HG02571 (cell line): ENCODE results near the gene RAD9A.

Experiments used
- ATAC-seq: cut with Tn5 transposase; IDR thresholded peaks from one replicate; pipeline ENCODE4 v1.9.1; 2021; ENCODE audit warnings: mild to moderate bottlenecking, moderate library complexity; ENCODE audit not compliant: unreplicated experiment

Gene RAD9A

GRCh38 chr11:67391304-67392182 lies at the start of gene RAD9A:
TSS of gene RAD9A (plus strand) at chr11:67391986. CDS start at chr11:67392045, 59 bp downstream.
- peak; percentile 61 for ATAC-seq

- no peak for ATAC-seq
These were observed 47.5 kb upstream of the RAD9A start for GRCh38 chr11:67344264-67344663.

- ATAC-seq, result no peak
These were observed 46.4 kb upstream of the RAD9A start for GRCh38 chr11:67345247-67345919.

- ATAC-seq, result no peak
These were observed 45.6 kb upstream of the RAD9A start for GRCh38 chr11:67345920-67346819.

GRCh38 chr11:67347964-67348749 lies 43.6 kb upstream of the RAD9A start:
- ATAC-seq, result no peak

GRCh38 chr11:67349036-67349435 lies 42.8 kb upstream of the RAD9A start:
- ATAC-seq, result no peak

- no peak for ATAC-seq
These were observed 42.3 kb upstream of the RAD9A start for GRCh38 chr11:67349457-67349856.

- ATAC-seq, result no peak
These were observed 41.8 kb upstream of the RAD9A start for GRCh38 chr11:67349928-67350465.

- ATAC-seq, result no peak
These were observed 40.3 kb upstream of the RAD9A start for GRCh38 chr11:67351275-67352005.

- peak; percentile 18 for ATAC-seq
These were observed 39.1 kb upstream of the RAD9A start for GRCh38 chr11:67352546-67353316.

GRCh38 chr11:67353317-67354074 lies 38.3 kb upstream of the RAD9A start, which contains the start of gene POLD4:
TSS of gene POLD4 (minus strand) at chr11:67353546. CDS start at chr11:67353399, 147 bp downstream.
- ATAC-seq, result peak; percentile 77

GRCh38 chr11:67354075-67355022 lies 37.4 kb upstream of the RAD9A start:
- no peak for ATAC-seq

- no peak for ATAC-seq
These were observed 36.6 kb upstream of the RAD9A start for GRCh38 chr11:67355023-67355793.

- ATAC-seq, result no peak
These were observed 35.9 kb upstream of the RAD9A start for GRCh38 chr11:67355794-67356386.

GRCh38 chr11:67356387-67356863 lies 35.4 kb upstream of the RAD9A start:
- ATAC-seq, result no peak
